Liver (tissue), 9 donors: ENCODE data around the gene RABIF. TPM values are rescaled to one million over a fixed set of nuclear protein-coding genes. Genes with fewer than 3 reads are reported as not detected.

Source experiments
- DNase-seq: peaks from one replicate; pipeline ENCODE4 v3.0.0-alpha.2; 2017; ENCODE audit warnings: low spot score
- H3K27ac ChIP-seq, 2 donors: one replicate each; pipeline ENCODE4 v1.7.0; 2013; ENCODE audit warnings: inconsistent platforms in 2 of 2, low read length in 2 of 2, control low read depth in 1 of 2, low read depth in 1 of 2, mild to moderate bottlenecking in 1 of 2
- H3K27me3 ChIP-seq, 4 donors: one replicate each; pipeline versions ENCODE4 v1.6.1 to v1.7.0; 2013; ENCODE audit warnings: low read length in 3 of 4, inconsistent platforms in 1 of 4, mild to moderate bottlenecking in 1 of 4, moderate library complexity in 1 of 4; ENCODE audit not compliant: control insufficient read depth in 4 of 4, insufficient read depth in 4 of 4
- H3K36me3 ChIP-seq, 4 donors: one replicate each; pipeline versions ENCODE4 v1.6.1 to v1.7.0; 2013; ENCODE audit warnings: low read length in 3 of 4, mild to moderate bottlenecking in 3 of 4, low read depth in 1 of 4, moderate library complexity in 1 of 4; ENCODE audit not compliant: control insufficient read depth in 4 of 4, insufficient read depth in 3 of 4
- H3K4me1 ChIP-seq, 4 donors: one replicate each; pipeline versions ENCODE4 v1.6.1 to v1.7.0; 2013; ENCODE audit warnings: low read length in 3 of 4, mild to moderate bottlenecking in 3 of 4, moderate library complexity in 1 of 4; ENCODE audit not compliant: control insufficient read depth in 4 of 4, insufficient read depth in 4 of 4
- H3K4me3 ChIP-seq, 3 donors: one replicate each; pipeline versions ENCODE4 v1.6.1 to v1.7.0; 2013; ENCODE audit warnings: low read length in 3 of 3, control low read depth in 1 of 3, low read depth in 1 of 3, mild to moderate bottlenecking in 1 of 3
- H3K9ac ChIP-seq, 2 donors: one replicate each; pipeline ENCODE4 v1.7.0; 2013; ENCODE audit warnings: low read length in 2 of 2, mild to moderate bottlenecking in 2 of 2, moderate library complexity in 2 of 2, control low read depth in 1 of 2, low read depth in 1 of 2
- H3K9me3 ChIP-seq, 4 donors: one replicate each; pipeline versions ENCODE4 v1.6.1 to v1.7.0; 2013; ENCODE audit warnings: low read length in 3 of 4; ENCODE audit not compliant: control insufficient read depth in 4 of 4
- EGR1 ChIP-seq, 2 donors: IDR thresholded peaks; 2 replicates each; pipeline ENCODE4 v1.6.1; 2016 to 2018; ENCODE audit warnings: antibody characterized with exemption in 2 of 2, low read depth in 2 of 2
- FOXA1 ChIP-seq: IDR thresholded peaks from 2 replicates; pipeline ENCODE4 v1.6.1; 2016; ENCODE audit warnings: antibody characterized with exemption
- FOXA2 ChIP-seq: IDR thresholded peaks from 2 replicates; pipeline ENCODE4 v1.6.1; 2016; ENCODE audit warnings: antibody characterized with exemption
- GABPA ChIP-seq, 2 donors: IDR thresholded peaks in 1 of 2; conservative IDR thresholded peaks in 1 of 2; 2 replicates each; pipeline ENCODE4 v1.6.1; 2016; ENCODE audit warnings: antibody characterized with exemption in 2 of 2, mild to moderate bottlenecking in 1 of 2, moderate library complexity in 1 of 2
- HNF4A ChIP-seq, 2 donors: conservative IDR thresholded peaks; 2 replicates each; pipeline ENCODE4 v1.6.1; 2016; ENCODE audit warnings: antibody characterized with exemption in 2 of 2, mild to moderate bottlenecking in 2 of 2
- HNF4G ChIP-seq: IDR thresholded peaks from 2 replicates; pipeline ENCODE4 v1.6.1; 2016; ENCODE audit warnings: antibody characterized with exemption
- JUND ChIP-seq, 2 donors: IDR thresholded peaks; 2 replicates each; pipeline ENCODE4 v1.6.1; 2016; ENCODE audit warnings: antibody characterized with exemption in 2 of 2
- NR2F2 ChIP-seq: IDR thresholded peaks from 2 replicates; pipeline ENCODE4 v1.6.1; 2016; ENCODE audit warnings: antibody characterized with exemption
- RAD21 ChIP-seq, 2 donors: IDR thresholded peaks; 2 replicates each; pipeline ENCODE4 v1.6.1; 2016; ENCODE audit warnings: antibody characterized with exemption in 2 of 2, mild to moderate bottlenecking in 2 of 2
- RXRA ChIP-seq, 2 donors: IDR thresholded peaks; 2 replicates each; pipeline ENCODE4 v1.6.1; 2017 to 2018; ENCODE audit warnings: antibody characterized with exemption in 2 of 2, mild to moderate bottlenecking in 1 of 2
- SP1 ChIP-seq: IDR thresholded peaks from 2 replicates; pipeline ENCODE4 v1.6.1; 2018; ENCODE audit warnings: antibody characterized with exemption, mild to moderate bottlenecking
- TAF1 ChIP-seq: conservative IDR thresholded peaks from 2 replicates; pipeline ENCODE4 v1.6.1; 2016; ENCODE audit warnings: antibody characterized with exemption, mild to moderate bottlenecking
- YY1 ChIP-seq: IDR thresholded peaks from 2 replicates; pipeline ENCODE4 v1.6.1; 2016; ENCODE audit warnings: antibody characterized with exemption, mild to moderate bottlenecking
- WGBS: extraction: QIAGEN DNeasy Blood & Tissue Kit; methylation state at CpG from one replicate; pipeline ENCODE4 v1.1.7; 2013; 5-methylcytosine and 5-hydroxymethylcytosine counted together
- polyA plus RNA-seq, 2 donors: library from polyadenylated mRNA; stranded (reverse) in 1 of 2; unstranded in 1 of 2; fragments of 200-250 nt in 1 of 2; fragments of >200 nt in 1 of 2; fragmentation: Nextera tagmentation in 1 of 2; extraction: Ambion mirVana in 1 of 2; gene quantifications; one replicate each; pipeline versions ENCODE4 v1.2.1 to v1.2.3, GENCODE V29; 2013 to 2015
- total RNA-seq, 2 donors: library from RNA; depleted of rRNA; stranded (reverse); fragments of >200 nt; gene quantifications; one replicate each; pipeline ENCODE4 v1.2.3, GENCODE V29; 2014
- TF ChIP-seq, protein P1 (sequence below): IDR thresholded peaks from 2 replicates; pipeline ENCODE4 v1.6.1; 2016; ENCODE audit warnings: antibody characterized with exemption
- TF ChIP-seq, protein P2 (sequence below): IDR thresholded peaks from 2 replicates; pipeline ENCODE4 v1.6.1; 2016; ENCODE audit warnings: antibody characterized with exemption, mild to moderate bottlenecking
- TF ChIP-seq, protein P3 (sequence below): IDR thresholded peaks from 2 replicates; pipeline ENCODE4 v1.6.1; 2016; ENCODE audit warnings: antibody characterized with exemption
- TF ChIP-seq, protein P4 (sequence below): IDR thresholded peaks from 2 replicates; pipeline ENCODE4 v1.6.1; 2016; ENCODE audit warnings: antibody characterized with exemption
- TF ChIP-seq, protein P5 (sequence below): fragments of 150-350 bp; IDR thresholded peaks from 2 replicates; pipeline ENCODE4 v1.5.1; 2017; ENCODE audit warnings: improper control_type of control experiment, low read depth, low read length; ENCODE audit not compliant: missing input control
- donor health status: healthy.
- donor health status: healthy.
- donor health status: healthy.
- donor health status: healthy.
- donor health status: healthy.

The RABIF gene
- total and polyA plus RNA-seq, 4 donors, result 3.6 to 7.5 (median 4.3) TPM

DNA sequence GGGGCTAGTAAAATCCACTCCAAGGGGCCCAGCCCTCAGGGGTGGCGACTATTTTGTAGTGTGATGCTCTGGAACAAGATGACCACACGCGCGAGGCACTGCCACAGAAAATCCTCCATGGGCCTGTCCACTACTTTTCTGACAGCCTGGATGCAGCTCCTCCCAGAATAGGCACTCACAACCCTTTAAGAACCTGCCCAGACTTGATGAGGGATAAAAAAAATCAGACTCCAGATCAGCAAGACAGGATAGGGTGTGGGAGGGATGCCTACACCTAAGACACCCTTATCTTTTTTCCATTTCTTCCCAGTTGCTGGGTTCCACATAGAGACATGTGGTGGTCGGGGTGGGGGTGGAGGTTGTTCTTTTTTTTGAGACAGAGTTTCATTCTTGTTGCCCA, 44.7 kb downstream of the RABIF start:
- H3K27me3 ChIP-seq, result no peaks in the 10 kb centered on the region
- H3K27ac ChIP-seq, result no peak overlapping the region
- H3K4me3 ChIP-seq, result no peak overlapping the region
- TF ChIP-seq, protein P1, sequence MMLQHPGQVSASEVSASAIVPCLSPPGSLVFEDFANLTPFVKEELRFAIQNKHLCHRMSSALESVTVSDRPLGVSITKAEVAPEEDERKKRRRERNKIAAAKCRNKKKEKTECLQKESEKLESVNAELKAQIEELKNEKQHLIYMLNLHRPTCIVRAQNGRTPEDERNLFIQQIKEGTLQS, result no peak
- TF ChIP-seq FOXA2 (no peak), SP1 (no peak), EGR1 (IDR thresholded peaks at IDR 0.05; ENCODE audit: low read depth in 2 of 2) (no peak), JUND (IDR thresholded peaks at IDR 0.05) (no peak)
- TF ChIP-seq, protein P2, sequence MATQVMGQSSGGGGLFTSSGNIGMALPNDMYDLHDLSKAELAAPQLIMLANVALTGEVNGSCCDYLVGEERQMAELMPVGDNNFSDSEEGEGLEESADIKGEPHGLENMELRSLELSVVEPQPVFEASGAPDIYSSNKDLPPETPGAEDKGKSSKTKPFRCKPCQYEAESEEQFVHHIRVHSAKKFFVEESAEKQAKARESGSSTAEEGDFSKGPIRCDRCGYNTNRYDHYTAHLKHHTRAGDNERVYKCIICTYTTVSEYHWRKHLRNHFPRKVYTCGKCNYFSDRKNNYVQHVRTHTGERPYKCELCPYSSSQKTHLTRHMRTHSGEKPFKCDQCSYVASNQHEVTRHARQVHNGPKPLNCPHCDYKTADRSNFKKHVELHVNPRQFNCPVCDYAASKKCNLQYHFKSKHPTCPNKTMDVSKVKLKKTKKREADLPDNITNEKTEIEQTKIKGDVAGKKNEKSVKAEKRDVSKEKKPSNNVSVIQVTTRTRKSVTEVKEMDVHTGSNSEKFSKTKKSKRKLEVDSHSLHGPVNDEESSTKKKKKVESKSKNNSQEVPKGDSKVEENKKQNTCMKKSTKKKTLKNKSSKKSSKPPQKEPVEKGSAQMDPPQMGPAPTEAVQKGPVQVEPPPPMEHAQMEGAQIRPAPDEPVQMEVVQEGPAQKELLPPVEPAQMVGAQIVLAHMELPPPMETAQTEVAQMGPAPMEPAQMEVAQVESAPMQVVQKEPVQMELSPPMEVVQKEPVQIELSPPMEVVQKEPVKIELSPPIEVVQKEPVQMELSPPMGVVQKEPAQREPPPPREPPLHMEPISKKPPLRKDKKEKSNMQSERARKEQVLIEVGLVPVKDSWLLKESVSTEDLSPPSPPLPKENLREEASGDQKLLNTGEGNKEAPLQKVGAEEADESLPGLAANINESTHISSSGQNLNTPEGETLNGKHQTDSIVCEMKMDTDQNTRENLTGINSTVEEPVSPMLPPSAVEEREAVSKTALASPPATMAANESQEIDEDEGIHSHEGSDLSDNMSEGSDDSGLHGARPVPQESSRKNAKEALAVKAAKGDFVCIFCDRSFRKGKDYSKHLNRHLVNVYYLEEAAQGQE, result no peak
- TF ChIP-seq, protein P3, sequence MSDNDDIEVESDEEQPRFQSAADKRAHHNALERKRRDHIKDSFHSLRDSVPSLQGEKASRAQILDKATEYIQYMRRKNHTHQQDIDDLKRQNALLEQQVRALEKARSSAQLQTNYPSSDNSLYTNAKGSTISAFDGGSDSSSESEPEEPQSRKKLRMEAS, result no peak
- H3K36me3 ChIP-seq, result no peaks in the 10 kb centered on the region
- peaks cover 0 to 5% (median 2%) of the 10 kb centered on the region in 4 donors for H3K4me1 ChIP-seq
- H3K9ac ChIP-seq, result no peak overlapping the region
- 95% methylated on average over 5 of the region's 5 CpGs for WGBS
- DNase-seq, result no peak
- H3K9me3 ChIP-seq, result no peaks in the 10 kb centered on the region

DNA sequence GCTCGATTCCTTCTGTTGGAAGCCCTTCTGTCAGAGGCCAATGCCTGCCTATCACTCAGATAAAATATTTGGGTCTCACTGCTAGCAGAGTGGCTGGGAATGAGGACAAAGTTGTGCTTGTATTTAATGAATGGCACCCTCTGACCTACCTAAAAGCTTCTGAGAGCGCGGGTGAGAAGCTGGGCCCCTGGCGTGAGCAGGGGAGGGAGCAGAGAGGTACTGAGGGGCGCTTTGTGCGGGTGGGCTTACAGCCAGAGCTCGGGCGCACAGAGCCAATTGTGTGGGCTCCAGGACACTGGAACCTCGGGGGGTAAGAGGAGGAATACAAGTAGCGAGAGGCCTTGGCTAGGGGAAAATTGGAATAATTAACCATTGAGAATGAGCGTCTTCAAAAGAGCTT, 45.9 kb downstream of the RABIF start:
- H3K27me3 ChIP-seq, result no peaks in the 10 kb centered on the region
- no peaks in the 10 kb centered on the region for H3K9me3 ChIP-seq
- H3K4me3 ChIP-seq, result no peak overlapping the region
- no peak overlapping the region for H3K9ac ChIP-seq
- H3K36me3 ChIP-seq, result no peaks in the 10 kb centered on the region
- no peak overlapping the region for H3K27ac ChIP-seq
- TF ChIP-seq FOXA1 (no peak), SP1 (no peak), EGR1 (IDR thresholded peaks at IDR 0.05; ENCODE audit: low read depth in 2 of 2) (no peak), RXRA (IDR thresholded peaks at IDR 0.05) (no peak), GABPA (IDR thresholded peaks at IDR 0.05 in 1 of 2, conservative IDR thresholded peaks at IDR 0.05 in 1 of 2) (no peak), TAF1 (no peak), HNF4G (no peak), JUND (IDR thresholded peaks at IDR 0.05) (no peak), RAD21 (IDR thresholded peaks at IDR 0.05) (no peak), NR2F2 (no peak), FOXA2 (no peak), HNF4A (conservative IDR thresholded peaks at IDR 0.05) (no peak), YY1 (no peak)
- TF ChIP-seq, protein P1, result no peak
- TF ChIP-seq, protein P3, result no peak
- TF ChIP-seq, protein P2, result no peak
- TF ChIP-seq, protein P4, sequence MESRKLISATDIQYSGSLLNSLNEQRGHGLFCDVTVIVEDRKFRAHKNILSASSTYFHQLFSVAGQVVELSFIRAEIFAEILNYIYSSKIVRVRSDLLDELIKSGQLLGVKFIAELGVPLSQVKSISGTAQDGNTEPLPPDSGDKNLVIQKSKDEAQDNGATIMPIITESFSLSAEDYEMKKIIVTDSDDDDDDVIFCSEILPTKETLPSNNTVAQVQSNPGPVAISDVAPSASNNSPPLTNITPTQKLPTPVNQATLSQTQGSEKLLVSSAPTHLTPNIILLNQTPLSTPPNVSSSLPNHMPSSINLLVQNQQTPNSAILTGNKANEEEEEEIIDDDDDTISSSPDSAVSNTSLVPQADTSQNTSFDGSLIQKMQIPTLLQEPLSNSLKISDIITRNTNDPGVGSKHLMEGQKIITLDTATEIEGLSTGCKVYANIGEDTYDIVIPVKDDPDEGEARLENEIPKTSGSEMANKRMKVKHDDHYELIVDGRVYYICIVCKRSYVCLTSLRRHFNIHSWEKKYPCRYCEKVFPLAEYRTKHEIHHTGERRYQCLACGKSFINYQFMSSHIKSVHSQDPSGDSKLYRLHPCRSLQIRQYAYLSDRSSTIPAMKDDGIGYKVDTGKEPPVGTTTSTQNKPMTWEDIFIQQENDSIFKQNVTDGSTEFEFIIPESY, result no peak
- TF ChIP-seq, protein P5, sequence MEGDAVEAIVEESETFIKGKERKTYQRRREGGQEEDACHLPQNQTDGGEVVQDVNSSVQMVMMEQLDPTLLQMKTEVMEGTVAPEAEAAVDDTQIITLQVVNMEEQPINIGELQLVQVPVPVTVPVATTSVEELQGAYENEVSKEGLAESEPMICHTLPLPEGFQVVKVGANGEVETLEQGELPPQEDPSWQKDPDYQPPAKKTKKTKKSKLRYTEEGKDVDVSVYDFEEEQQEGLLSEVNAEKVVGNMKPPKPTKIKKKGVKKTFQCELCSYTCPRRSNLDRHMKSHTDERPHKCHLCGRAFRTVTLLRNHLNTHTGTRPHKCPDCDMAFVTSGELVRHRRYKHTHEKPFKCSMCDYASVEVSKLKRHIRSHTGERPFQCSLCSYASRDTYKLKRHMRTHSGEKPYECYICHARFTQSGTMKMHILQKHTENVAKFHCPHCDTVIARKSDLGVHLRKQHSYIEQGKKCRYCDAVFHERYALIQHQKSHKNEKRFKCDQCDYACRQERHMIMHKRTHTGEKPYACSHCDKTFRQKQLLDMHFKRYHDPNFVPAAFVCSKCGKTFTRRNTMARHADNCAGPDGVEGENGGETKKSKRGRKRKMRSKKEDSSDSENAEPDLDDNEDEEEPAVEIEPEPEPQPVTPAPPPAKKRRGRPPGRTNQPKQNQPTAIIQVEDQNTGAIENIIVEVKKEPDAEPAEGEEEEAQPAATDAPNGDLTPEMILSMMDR, result no peak
- 94% methylated on average over 11 of the region's 11 CpGs for WGBS
- no peak for DNase-seq
- peaks cover 0 to 3% (median 1%) of the 10 kb centered on the region in 4 donors for H3K4me1 ChIP-seq
